ENCODE data around the gene FIGLA. TPM values are rescaled to one million over a fixed set of nuclear protein-coding genes. Genes with fewer than 3 reads are reported as not detected.

The FIGLA gene, protein sequence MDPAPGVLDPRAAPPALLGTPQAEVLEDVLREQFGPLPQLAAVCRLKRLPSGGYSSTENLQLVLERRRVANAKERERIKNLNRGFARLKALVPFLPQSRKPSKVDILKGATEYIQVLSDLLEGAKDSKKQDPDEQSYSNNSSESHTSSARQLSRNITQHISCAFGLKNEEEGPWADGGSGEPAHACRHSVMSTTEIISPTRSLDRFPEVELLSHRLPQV
- not detected for total RNA-seq

DNA sequence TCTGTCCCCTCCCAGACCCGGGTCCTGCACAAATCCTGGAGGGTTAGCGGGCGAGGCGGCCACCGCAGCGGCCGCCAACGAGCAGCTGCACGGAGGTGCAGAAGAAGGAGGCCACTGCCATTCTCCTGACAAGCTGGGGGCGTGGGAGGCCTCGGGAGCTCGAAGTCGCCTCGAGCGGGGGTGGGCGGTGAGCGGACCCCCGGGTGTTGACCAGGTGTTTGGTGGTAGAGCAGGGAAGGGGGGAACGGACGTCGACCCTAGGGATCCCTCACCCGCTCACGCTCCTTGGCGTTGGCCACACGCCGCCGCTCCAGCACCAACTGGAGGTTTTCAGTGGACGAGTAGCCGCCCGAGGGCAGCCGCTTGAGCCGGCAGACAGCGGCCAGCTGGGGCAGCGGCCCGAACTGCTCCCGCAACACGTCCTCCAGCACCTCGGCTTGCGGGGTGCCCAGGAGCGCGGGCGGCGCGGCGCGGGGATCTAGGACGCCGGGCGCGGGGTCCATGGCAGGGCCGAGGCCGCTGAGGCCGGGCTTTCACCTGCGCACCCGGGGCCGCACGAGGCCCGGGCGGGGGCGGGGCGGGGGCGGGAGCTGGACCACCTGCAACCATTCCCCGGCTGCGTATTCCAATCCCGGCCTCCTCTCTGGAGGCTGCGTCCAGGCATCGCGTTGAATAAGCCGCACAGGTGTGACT is at the start of gene FIGLA:
Gene FIGLA, minus strand, starts transcription at position 508 of the 693 bp plus-strand sequence. Its CDS starts 5 bp downstream, at position 503.
- Mint-ChIP-seq H3K27me3 (peaks cover 54% of the 10 kb centered on the region), H3K4me1 (ENCODE audit: low read depth) (peaks cover 10% of the 10 kb centered on the region), H3K36me3 (no peaks in the 10 kb centered on the region), H3K9me3 (no peaks in the 10 kb centered on the region), H3K27ac (no peak within 1 kb of the TSS), H3K4me3 (peak within 1 kb of the TSS; percentile 49)
- DNase-seq: no peak
- CTCF ChIA-PET: interaction anchor here (0.5 to 5.8 kb wide), 11 partner anchors 22 to 537 kb away, joined by 3 to 54 read pairs (median 4); partner anchors contain the start of gene ADD2
- intact Hi-C loops (cut with micrococcal nuclease): no loop called here
- POLR2A ChIA-PET: no interaction called here

DNA sequence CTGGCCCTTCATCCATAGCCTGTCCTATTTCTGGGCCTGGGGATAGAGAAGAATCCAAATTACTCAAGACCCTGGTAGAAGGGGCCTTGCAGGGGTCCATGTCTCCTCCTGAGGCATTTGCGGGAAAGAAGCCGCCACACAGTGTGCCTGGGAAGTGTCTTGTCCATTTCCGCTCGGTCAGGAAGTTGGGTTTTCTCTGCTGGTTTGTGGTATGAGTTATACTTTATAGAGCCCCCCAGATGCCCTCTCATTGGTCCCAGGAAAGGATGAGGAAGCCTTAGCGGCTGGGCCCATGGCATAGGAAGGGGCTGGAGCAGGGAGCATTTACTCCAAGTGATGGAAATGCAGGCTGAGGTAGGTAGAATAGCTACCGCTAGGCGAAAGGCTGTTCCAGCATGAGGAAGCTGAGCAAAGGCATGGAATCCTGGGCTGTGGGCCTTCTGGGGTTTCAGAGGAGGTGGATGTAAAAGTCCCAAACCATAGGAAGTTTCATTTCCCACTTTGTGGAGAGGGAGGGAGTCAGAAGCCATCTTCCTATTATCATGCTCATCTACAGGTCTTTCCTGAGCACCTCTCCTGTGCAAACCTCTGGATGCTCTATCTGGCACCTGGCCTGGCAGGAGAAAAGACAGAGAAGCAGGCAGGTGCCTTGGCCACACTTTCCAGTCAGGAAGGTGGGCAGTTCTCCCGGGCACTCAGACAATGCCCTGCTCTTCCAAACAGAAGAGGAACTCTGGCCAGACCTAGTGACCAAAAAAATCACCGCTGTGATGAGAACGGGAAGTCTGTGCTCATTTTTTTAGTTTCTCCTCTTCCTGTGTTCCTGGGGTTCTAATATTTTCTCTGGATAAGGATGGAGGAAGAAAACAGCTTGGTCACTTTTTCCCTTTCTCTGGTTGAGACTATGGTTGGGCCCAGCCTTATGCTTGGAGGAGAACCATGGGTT is 47.8 kb upstream of the FIGLA start:
- H3K27ac Mint-ChIP-seq: no peak overlapping the region
- H3K36me3 Mint-ChIP-seq: no peaks in the 10 kb centered on the region
- CTCF ChIA-PET: no interaction called here
- H3K4me1 Mint-ChIP-seq (ENCODE audit: low read depth): no peaks in the 10 kb centered on the region
- no peak for DNase-seq
- intact Hi-C loops (cut with micrococcal nuclease): no loop called here
- no peak overlapping the region for H3K4me3 Mint-ChIP-seq
- peaks cover 7% of the 10 kb centered on the region for H3K27me3 Mint-ChIP-seq
- POLR2A ChIA-PET: no interaction called here
- no peaks in the 10 kb centered on the region for H3K9me3 Mint-ChIP-seq

DNA sequence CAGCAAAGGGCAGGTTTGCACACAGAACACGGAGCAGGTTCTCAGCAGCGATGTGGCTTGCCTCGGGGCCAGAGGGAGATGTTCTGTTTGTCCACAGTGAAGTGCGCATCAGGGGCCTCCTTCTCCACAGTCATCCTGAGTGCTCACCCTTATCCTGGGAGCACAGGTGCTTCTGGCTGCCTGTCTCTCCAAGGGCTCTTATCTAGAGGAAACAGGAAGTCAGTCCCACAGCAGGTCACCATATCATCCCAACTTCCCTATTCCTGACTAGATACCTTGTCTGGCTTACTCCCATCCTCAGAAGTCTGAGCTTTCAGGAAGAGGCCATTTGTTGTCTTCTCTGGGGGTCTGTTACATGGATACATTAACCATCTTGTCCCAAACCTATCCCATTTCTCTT is 45.2 kb upstream of the FIGLA start, which contains the start of gene CD207:
Gene CD207, minus strand, starts transcription at position 174 of the 400 bp plus-strand sequence. Its CDS starts 40 bp downstream, at position 134.
- peaks cover 4% of the 10 kb centered on the region for H3K27me3 Mint-ChIP-seq
- H3K4me1 Mint-ChIP-seq (ENCODE audit: low read depth): no peaks in the 10 kb centered on the region
- H3K36me3 Mint-ChIP-seq: no peaks in the 10 kb centered on the region
- no peak within 1 kb of the TSS for H3K27ac Mint-ChIP-seq
- DNase-seq: no peak
- H3K9me3 Mint-ChIP-seq: no peaks in the 10 kb centered on the region
- no peak within 1 kb of the TSS for H3K4me3 Mint-ChIP-seq
- ChIA-PET CTCF (no interaction called here), POLR2A (no interaction called here)
- intact Hi-C loops (cut with micrococcal nuclease): no loop called here

DNA sequence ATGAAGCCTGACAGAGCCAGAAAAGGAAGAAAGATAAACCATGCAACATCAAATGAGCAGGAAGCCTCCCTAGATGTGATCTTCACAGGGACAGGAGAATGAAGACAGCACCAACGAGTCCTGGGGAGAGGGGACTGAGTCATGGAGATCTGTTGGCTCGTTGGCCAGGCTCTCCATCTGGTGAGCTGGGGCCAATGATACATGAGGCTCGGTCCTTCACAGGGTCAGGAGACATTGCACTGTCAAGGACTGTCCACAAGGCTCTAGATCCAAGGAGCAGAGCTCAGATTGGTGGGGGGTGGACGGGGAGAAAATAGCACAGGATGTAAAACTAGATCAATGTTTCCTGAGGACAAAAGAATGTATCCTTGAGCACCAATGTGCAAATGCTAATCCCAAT is 44.4 kb upstream of the FIGLA start:
- intact Hi-C loops (cut with micrococcal nuclease): no loop called here
- CTCF ChIA-PET: interaction anchor here (0.7 kb wide), 1 partner anchor 82 kb away, joined by 3 read pairs; no protein-coding TSS in a partner anchor
- Mint-ChIP-seq H3K27ac (no peak overlapping the region), H3K9me3 (no peaks in the 10 kb centered on the region), H3K27me3 (peaks cover 5% of the 10 kb centered on the region), H3K4me1 (ENCODE audit: low read depth) (no peaks in the 10 kb centered on the region), H3K4me3 (no peak overlapping the region), H3K36me3 (no peaks in the 10 kb centered on the region)
- DNase-seq: no peak
- POLR2A ChIA-PET: no interaction called here

DNA sequence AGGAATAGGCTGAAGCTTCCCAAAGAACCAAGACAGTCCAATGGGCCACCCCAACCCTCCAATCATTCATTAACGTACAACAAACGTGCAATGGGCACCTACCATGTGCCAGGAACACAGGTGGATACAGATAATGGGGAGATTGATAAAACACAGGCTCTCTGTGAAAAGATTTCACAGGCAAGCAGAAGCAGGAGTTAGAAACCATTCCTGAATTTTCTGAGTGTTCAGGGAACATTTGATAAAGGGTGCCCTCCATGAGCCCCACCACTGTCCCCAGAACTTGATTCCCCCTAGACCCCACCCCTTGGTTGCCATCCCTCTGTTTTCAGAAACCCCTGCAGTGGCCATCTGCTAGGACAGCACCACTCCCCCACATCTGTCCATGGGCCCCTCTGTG is 43.7 kb upstream of the FIGLA start:
- DNase-seq: no peak
- no peaks in the 10 kb centered on the region for H3K36me3 Mint-ChIP-seq
- CTCF ChIA-PET: no interaction called here
- no peak overlapping the region for H3K27ac Mint-ChIP-seq
- POLR2A ChIA-PET: no interaction called here
- H3K4me3 Mint-ChIP-seq: no peak overlapping the region
- H3K9me3 Mint-ChIP-seq: no peaks in the 10 kb centered on the region
- intact Hi-C loops (cut with micrococcal nuclease): no loop called here
- no peaks in the 10 kb centered on the region for H3K4me1 Mint-ChIP-seq (ENCODE audit: low read depth)
- peaks cover 7% of the 10 kb centered on the region for H3K27me3 Mint-ChIP-seq

DNA sequence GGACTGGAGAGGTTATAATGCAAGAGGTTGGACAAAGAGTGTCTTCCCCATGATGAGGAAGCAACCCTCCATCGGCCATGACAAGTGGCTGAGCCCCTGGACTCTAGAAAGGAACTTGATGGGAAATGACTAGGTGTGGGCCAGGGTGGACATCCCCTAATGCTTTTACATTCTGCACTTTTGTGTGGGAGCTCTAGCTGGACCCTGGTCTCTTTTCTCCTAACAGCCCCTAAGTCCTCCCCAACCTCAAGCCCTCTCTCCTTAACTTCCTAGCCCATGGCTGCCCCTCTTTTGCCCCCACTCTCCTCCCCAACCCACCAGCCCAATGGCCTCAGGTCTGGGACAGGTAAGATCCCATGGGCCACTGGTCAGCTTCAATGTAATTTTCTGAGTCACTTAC is 42.8 kb upstream of the FIGLA start:
- no peaks in the 10 kb centered on the region for H3K4me1 Mint-ChIP-seq (ENCODE audit: low read depth)
- ChIA-PET POLR2A (no interaction called here), CTCF (no interaction called here)
- H3K4me3 Mint-ChIP-seq: no peak overlapping the region
- peaks cover 7% of the 10 kb centered on the region for H3K27me3 Mint-ChIP-seq
- H3K36me3 Mint-ChIP-seq: no peaks in the 10 kb centered on the region
- no peak overlapping the region for H3K27ac Mint-ChIP-seq
- no peak for DNase-seq
- no peaks in the 10 kb centered on the region for H3K9me3 Mint-ChIP-seq
- intact Hi-C loops (cut with micrococcal nuclease): no loop called here

DNA sequence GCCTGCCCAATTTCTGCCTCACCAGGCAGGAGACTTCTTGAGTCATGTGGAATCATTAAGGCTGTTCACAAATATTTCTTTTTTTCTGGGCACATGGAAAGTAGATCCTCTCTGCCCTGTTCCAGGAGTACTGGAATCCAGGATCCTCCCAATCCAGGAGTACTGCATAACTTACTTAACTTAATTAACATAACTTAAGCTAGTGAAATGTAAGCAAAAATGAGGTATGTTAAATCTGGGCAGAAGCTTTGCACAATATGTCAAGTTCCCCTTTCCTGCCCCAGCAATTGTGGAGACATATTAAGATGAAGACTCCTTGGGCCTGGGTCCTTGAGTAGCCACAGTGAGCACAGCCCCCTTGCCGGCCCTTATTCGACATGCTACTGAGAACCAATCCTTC is 41.9 kb upstream of the FIGLA start:
- intact Hi-C loops (cut with micrococcal nuclease): no loop called here
- Mint-ChIP-seq H3K36me3 (no peaks in the 10 kb centered on the region), H3K4me3 (no peak overlapping the region), H3K4me1 (ENCODE audit: low read depth) (no peaks in the 10 kb centered on the region), H3K27ac (no peak overlapping the region), H3K9me3 (no peaks in the 10 kb centered on the region), H3K27me3 (peaks cover 7% of the 10 kb centered on the region)
- POLR2A ChIA-PET: no interaction called here
- CTCF ChIA-PET: interaction anchor here (1.7 kb wide), 1 partner anchor 39 kb away, joined by 5 read pairs; no protein-coding TSS in a partner anchor
- DNase-seq: no peak

DNA sequence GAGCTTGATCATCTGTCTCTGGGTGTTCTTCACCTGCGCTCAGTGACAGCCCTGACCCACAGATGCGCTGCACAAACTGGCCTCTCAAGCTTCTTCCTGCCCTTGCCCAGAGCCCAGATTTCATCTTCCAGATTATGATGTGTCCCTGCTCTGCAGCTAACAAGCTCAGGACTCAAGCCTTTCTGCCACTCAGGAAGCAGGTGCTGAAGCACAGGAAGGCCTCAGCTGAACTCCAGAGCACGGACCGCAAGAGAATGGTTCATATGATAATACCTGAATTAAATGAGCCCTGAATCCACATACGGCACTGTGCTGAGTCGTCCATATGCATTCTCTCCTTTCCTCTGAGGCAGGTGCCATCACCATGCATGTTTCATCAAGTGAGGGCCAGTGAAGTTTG is 41.4 kb upstream of the FIGLA start:
- intact Hi-C loops (cut with micrococcal nuclease): no loop called here
- Mint-ChIP-seq H3K27ac (no peak overlapping the region), H3K27me3 (peaks cover 6% of the 10 kb centered on the region), H3K4me3 (no peak overlapping the region), H3K4me1 (ENCODE audit: low read depth) (peaks cover 4% of the 10 kb centered on the region), H3K9me3 (no peaks in the 10 kb centered on the region), H3K36me3 (no peaks in the 10 kb centered on the region)
- ChIA-PET CTCF (interaction anchor here (0.6 to 1.7 kb wide), 2 partner anchors 39 to 116 kb away, joined by 3 to 5 read pairs; no protein-coding TSS in a partner anchor), POLR2A (no interaction called here)
- DNase-seq: no peak

DNA sequence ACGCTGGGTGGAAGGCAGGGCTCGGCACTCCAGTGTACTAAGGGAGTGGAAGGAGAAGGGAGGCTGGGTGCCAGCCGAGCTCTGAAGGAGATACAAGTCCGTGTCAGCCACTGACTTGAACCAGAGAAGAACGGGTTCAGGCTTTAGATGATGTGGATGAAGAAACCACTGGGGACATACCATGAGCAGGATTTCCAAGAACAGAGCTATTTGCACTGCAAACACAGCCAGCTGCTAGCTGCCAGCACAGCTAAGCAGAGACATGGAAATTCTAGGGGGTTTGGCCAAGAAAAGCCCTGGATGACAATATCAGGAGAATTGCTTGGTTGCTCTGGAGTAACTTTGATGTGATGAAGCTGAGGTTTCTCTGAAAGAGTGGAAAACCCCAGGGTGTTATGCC is 39.9 kb upstream of the FIGLA start:
- H3K4me1 Mint-ChIP-seq (ENCODE audit: low read depth): peaks cover 6% of the 10 kb centered on the region
- no peak for DNase-seq
- H3K4me3 Mint-ChIP-seq: no peak overlapping the region
- ChIA-PET POLR2A (no interaction called here), CTCF (no interaction called here)
- H3K27ac Mint-ChIP-seq: no peak overlapping the region
- H3K9me3 Mint-ChIP-seq: no peaks in the 10 kb centered on the region
- intact Hi-C loops (cut with micrococcal nuclease): no loop called here
- peaks cover 5% of the 10 kb centered on the region for H3K27me3 Mint-ChIP-seq
- no peaks in the 10 kb centered on the region for H3K36me3 Mint-ChIP-seq

DNA sequence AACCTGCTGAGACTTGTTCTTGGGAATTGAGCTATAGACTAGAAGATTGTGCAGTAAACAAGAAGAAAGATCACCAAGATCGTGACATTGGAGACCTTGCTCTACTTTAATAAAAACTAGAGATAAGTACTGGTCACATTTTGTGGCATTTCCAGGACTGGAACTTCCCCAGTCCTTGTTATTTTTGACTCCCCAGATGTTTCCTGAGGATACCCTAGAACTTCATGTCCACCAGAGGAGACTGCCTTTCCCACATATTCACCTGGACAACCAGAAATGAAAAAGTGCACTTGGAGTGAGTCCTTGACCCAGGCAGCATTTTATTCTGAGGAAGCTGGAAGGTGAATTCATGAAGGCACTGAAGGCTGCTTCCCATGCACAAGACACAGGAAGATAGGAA is 39.5 kb upstream of the FIGLA start:
- Mint-ChIP-seq H3K9me3 (no peaks in the 10 kb centered on the region), H3K27ac (no peak overlapping the region), H3K4me3 (no peak overlapping the region), H3K4me1 (ENCODE audit: low read depth) (peaks cover 6% of the 10 kb centered on the region), H3K36me3 (no peaks in the 10 kb centered on the region), H3K27me3 (peaks cover 5% of the 10 kb centered on the region)
- POLR2A ChIA-PET: no interaction called here
- DNase-seq: no peak
- intact Hi-C loops (cut with micrococcal nuclease): no loop called here
- CTCF ChIA-PET: no interaction called here

DNA sequence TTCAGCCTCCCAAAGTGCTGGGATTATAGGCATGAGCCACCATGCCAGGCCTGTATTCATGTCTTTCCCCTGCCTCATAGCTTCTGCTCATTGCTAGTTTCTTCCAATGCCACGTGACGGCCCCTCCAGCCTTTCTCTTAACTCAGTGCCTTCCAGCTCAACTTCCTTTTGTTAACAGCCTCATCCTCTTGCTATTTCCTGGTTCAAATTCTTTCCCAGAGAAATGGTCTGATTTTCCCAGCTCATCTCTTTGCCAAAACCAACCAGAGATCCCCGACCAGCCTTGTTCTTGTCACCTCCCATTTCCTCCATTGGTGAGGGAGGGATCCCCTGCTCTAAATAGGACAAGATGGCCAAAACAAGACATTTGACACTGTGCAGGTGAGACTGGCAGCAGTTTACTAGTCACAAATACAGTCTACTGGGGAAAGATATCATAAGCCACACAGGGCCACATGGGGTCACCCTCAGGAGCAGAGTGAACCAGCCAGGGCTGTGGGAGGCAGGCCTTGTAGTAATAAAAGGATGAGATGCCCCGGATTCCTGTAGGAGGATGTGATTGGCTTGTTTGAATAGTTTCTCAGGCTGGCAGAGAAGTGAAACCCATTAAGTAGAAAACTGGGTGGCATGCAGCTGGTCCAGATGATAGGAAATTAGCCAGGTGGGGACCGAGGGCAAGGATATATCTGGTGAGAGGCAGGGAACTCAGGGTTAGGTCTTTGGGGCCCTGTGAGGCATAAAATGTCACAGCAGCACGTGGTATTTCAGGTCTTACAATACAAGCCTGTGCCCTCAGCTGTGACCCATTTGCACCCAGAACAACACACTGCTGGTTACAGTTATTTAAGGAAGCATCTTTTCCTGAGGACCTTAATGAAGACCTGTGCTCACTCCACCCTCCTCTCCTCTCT is 38.7 kb upstream of the FIGLA start:
- Mint-ChIP-seq H3K4me3 (no peak overlapping the region), H3K4me1 (ENCODE audit: low read depth) (peaks cover 6% of the 10 kb centered on the region), H3K27ac (no peak overlapping the region), H3K36me3 (no peaks in the 10 kb centered on the region), H3K27me3 (peaks cover 5% of the 10 kb centered on the region), H3K9me3 (no peaks in the 10 kb centered on the region)
- DNase-seq: no peak
- POLR2A ChIA-PET: no interaction called here
- intact Hi-C loops (cut with micrococcal nuclease): no loop called here
- CTCF ChIA-PET: interaction anchor here (1.1 to 1.6 kb wide), 2 partner anchors 39 to 41 kb away, joined by 3 read pairs; partner anchors contain the start of gene FIGLA
